Mucosa of descending colon (tissue), 3 donors: ENCODE measurements around the gene STAB1. TPM values are rescaled to one million over a fixed set of nuclear protein-coding genes. Genes with fewer than 3 reads are reported as not detected.

Experiments
- ATAC-seq: fragments of 200-7000 bp; cut with Tn5 transposase; one replicate; pipeline ENCODE4 v1.9.1; 2020; ENCODE audit warnings: mild to moderate bottlenecking, moderate library complexity
- DNase-seq, 3 donors: peaks; one replicate each; pipeline ENCODE4 v3.0.0-alpha.2; 2020
- H3K36me3 ChIP-seq: fragments of 200-600 bp; one replicate; pipeline ENCODE4 v1.8.0; 2021; ENCODE audit warnings: low read depth, mild to moderate bottlenecking
- H3K4me1 ChIP-seq: fragments of 200-600 bp; one replicate; pipeline ENCODE4 v1.8.0; 2021; ENCODE audit warnings: low read depth, mild to moderate bottlenecking
- H3K4me3 ChIP-seq: fragments of 200-600 bp; one replicate; pipeline ENCODE4 v1.8.0; 2021; ENCODE audit warnings: mild to moderate bottlenecking
- H3K9me3 ChIP-seq: fragments of 200-600 bp; one replicate; pipeline ENCODE4 v1.8.0; 2021; ENCODE audit warnings: mild to moderate bottlenecking
- CTCF ChIP-seq: fragments of 200-600 bp; IDR thresholded peaks from one replicate; pipeline ENCODE4 v1.8.0; 2022; ENCODE audit warnings: antibody characterized with exemption, mild to moderate bottlenecking
- intact Hi-C, 2 donors: fragments of 100-400 bp; cut with DNase I in 1 of 2; cut with micrococcal nuclease in 1 of 2; formaldehyde crosslinking; loops; one replicate each; pipeline versions ENCODE4 v1.11.0 to v1.11.1; 2022; cut with DNase I, micrococcal nuclease
- total RNA-seq, 3 donors: library from RNA; stranded (reverse); fragmentation: NEBNext Ultra II Directional in 2 of 3; extraction: Animal tissue kit (Norgen Biotek cat#: 25700) in 2 of 3; gene quantifications; one replicate each; pipeline versions ENCODE4 v1.2.1 to v1.2.4, GENCODE V29; 2021 to 2023
- donor health status: DM: no; HTN: no; CAD: no; lungs with moderate emphysema.
- donor health status: DM: no; HTN: no; CAD: no.
- donor health status: DM: no; HTN: yes; CAD: no.

Gene STAB1
- total RNA-seq, 3 donors from 2014 or later: 51.7 to 187 (median 145) TPM

- Histone ChIP-seq H3K9me3 (no peaks in the 10 kb centered on the region), H3K4me1 (peaks cover 2% of the 10 kb centered on the region), H3K4me3 (no peak overlapping the region), H3K36me3 (no peaks in the 10 kb centered on the region)
- TF ChIP-seq CTCF: no peak
- no peak for ATAC-seq
- intact Hi-C loops: no loop called here
- DNase-seq: no peak
Observed at GRCh38 chr3:52517796-52518722, 22.9 kb downstream of the STAB1 start.

- H3K4me3 ChIP-seq: no peak overlapping the region
- ATAC-seq: peak; percentile 68
- DNase-seq: peak in 2 of 3 donors; percentile 63
Observed at GRCh38 chr3:52518723-52519444, 23.7 kb downstream of the STAB1 start.

GRCh38 chr3:52519445-52520140 is 24.5 kb downstream of the STAB1 start:
- ATAC-seq (no peak), DNase-seq (no peak)
- Histone ChIP-seq H3K36me3 (no peaks in the 10 kb centered on the region), H3K9me3 (no peaks in the 10 kb centered on the region), H3K4me1 (peaks cover 2% of the 10 kb centered on the region), H3K4me3 (no peak overlapping the region)
- intact Hi-C loops: no loop called here
- no peak for TF ChIP-seq CTCF

More at GRCh38 chr3:52518723-52519444, 23.7 kb downstream of the STAB1 start:
- Histone ChIP-seq H3K4me1 (peaks cover 2% of the 10 kb centered on the region), H3K36me3 (no peaks in the 10 kb centered on the region), H3K9me3 (no peaks in the 10 kb centered on the region)
- no peak for TF ChIP-seq CTCF
- intact Hi-C loops: no loop called here

GRCh38 chr3:52520141-52520667 is 25.1 kb downstream of the STAB1 start:
- no peak overlapping the region for H3K4me3 ChIP-seq
- H3K9me3 ChIP-seq: no peaks in the 10 kb centered on the region
- TF ChIP-seq CTCF: no peak
- H3K4me1 ChIP-seq: peaks cover 2% of the 10 kb centered on the region
- DNase-seq (no peak), ATAC-seq (no peak)
- no peaks in the 10 kb centered on the region for H3K36me3 ChIP-seq
- intact Hi-C loops: no loop called here

GRCh38 chr3:52520716-52521487 is 25.8 kb downstream of the STAB1 start:
- H3K9me3 ChIP-seq: no peaks in the 10 kb centered on the region
- intact Hi-C loops: no loop called here
- no peak for ATAC-seq
- no peaks in the 10 kb centered on the region for H3K36me3 ChIP-seq
- TF ChIP-seq CTCF: no peak
- peaks cover 2% of the 10 kb centered on the region for H3K4me1 ChIP-seq
- H3K4me3 ChIP-seq: no peak overlapping the region
- DNase-seq: no peak
